H1 (cell line): ENCODE data around the gene CD63. TPM values are rescaled to one million over a fixed set of nuclear protein-coding genes. Genes with fewer than 3 reads are reported as not detected.

ENCODE experiments used
- CTCF ChIA-PET: fragments of 300-600 bp; sonication (Branson Sonifier 250); formaldehyde crosslinking; loops from one replicate; lab custom pipeline; 2021; ENCODE audit not compliant: partially characterized antibody; lab: Charles Lee
- POLR2A ChIA-PET: fragments of 300-600 bp; sonication (Branson Sonifier 250); formaldehyde crosslinking; loops from one replicate; lab custom pipeline; 2021; ENCODE audit warnings: inconsistent platforms; ENCODE audit not compliant: partially characterized antibody; lab: Charles Lee
- DNase-seq, 2 experiments: peaks; one replicate each; pipeline versions ENCODE4 v3.0.0 to v3.0.0-alpha.2; 2010 to 2022; ENCODE audit warnings: low spot score in 2 of 2, low read depth in 1 of 2, mixed read lengths in 1 of 2
- FAIRE-seq: peaks from 2 replicates; lab custom pipeline; 2011; peaks lifted over from hg19 to GRCh38; lab: Jason Lieb, UNC
- H2AFZ ChIP-seq: 2 replicates; pipeline ENCODE4 v1.8.1; 2012; ENCODE audit warnings: low read length, inconsistent platforms
- H2AK5ac ChIP-seq: 2 replicates; pipeline ENCODE4 v1.6.1; 2013; ENCODE audit warnings: low read depth, low read length
- H2BK120ac ChIP-seq: replicated peaks from 2 replicates; pipeline ENCODE3; 2013; ENCODE audit warnings: low read depth, low read length, inconsistent platforms
- H2BK12ac ChIP-seq: 2 replicates; pipeline ENCODE4 v1.6.1; 2013; ENCODE audit warnings: low read depth, low read length
- H2BK15ac ChIP-seq: 2 replicates; pipeline ENCODE4 v1.6.1; 2013; ENCODE audit warnings: low read length
- H2BK20ac ChIP-seq: 2 replicates; pipeline ENCODE4 v1.6.1; 2013; ENCODE audit warnings: low read length
- H2BK5ac ChIP-seq: 2 replicates; pipeline ENCODE4 v1.6.1; 2013; ENCODE audit warnings: low read depth, low read length
- H3K14ac ChIP-seq: 2 replicates; pipeline ENCODE4 v1.6.1; 2013; ENCODE audit warnings: inconsistent platforms; ENCODE audit not compliant: insufficient read length
- H3K18ac ChIP-seq: 2 replicates; pipeline ENCODE4 v1.6.1; 2013; ENCODE audit warnings: low read length; ENCODE audit errors: extremely low read depth
- H3K23ac ChIP-seq: 2 replicates; pipeline ENCODE4 v1.6.1; 2013; ENCODE audit warnings: inconsistent platforms; ENCODE audit not compliant: insufficient read length
- H3K23me2 ChIP-seq: 2 replicates; pipeline ENCODE4 v1.6.1; 2013; ENCODE audit warnings: low read depth, low read length
- H3K27ac ChIP-seq: 2 replicates; pipeline ENCODE4 v1.6.1; 2011; ENCODE audit warnings: low read depth, low read length, inconsistent platforms
- H3K27me3 ChIP-seq, 4 experiments: replicated peaks in 1 of 4; 1 replicate in 1 of 4; 2 replicates in 3 of 4; pipeline versions ENCODE4 v1.6.1 to v1.8.1; 2011 to 2013; ENCODE audit warnings: low read length in 3 of 4, mild to moderate bottlenecking in 3 of 4, inconsistent platforms in 2 of 4, mixed read lengths in 2 of 4, moderate library complexity in 1 of 4; ENCODE audit not compliant: control insufficient read depth in 3 of 4, insufficient read depth in 3 of 4; ENCODE audit errors: extremely low read depth in 1 of 4
- H3K36me3 ChIP-seq, 4 experiments: 2 replicates each; pipeline versions ENCODE4 v1.6.1 to v1.8.1; 2011 to 2013; ENCODE audit warnings: mild to moderate bottlenecking in 4 of 4, low read length in 3 of 4, moderate library complexity in 2 of 4, control low read depth in 1 of 4, inconsistent platforms in 1 of 4; ENCODE audit not compliant: insufficient read depth in 4 of 4, control insufficient read depth in 2 of 4
- H3K4ac ChIP-seq: replicated peaks from 2 replicates; pipeline ENCODE3; 2013; ENCODE audit warnings: low read length, low read depth, mixed read lengths, inconsistent platforms; ENCODE audit not compliant: insufficient read length
- H3K4me1 ChIP-seq, 4 experiments: replicated peaks in 1 of 4; 1 replicate in 1 of 4; 2 replicates in 3 of 4; pipeline versions ENCODE4 v1.6.1 to v1.8.1; 2011 to 2013; ENCODE audit warnings: low read length in 3 of 4, inconsistent platforms in 2 of 4, mixed read lengths in 1 of 4; ENCODE audit not compliant: insufficient read depth in 4 of 4, control insufficient read depth in 3 of 4
- H3K4me2 ChIP-seq, 2 experiments: 2 replicates each; pipeline versions ENCODE4 v1.6.1 to v1.8.1; 2011 to 2013; ENCODE audit warnings: low read depth in 2 of 2, low read length in 2 of 2, control low read depth in 1 of 2, inconsistent platforms in 1 of 2, mild to moderate bottlenecking in 1 of 2; ENCODE audit not compliant: insufficient read depth in 1 of 2
- H3K4me3 ChIP-seq, 4 experiments: fragments of 200-600, 300-600 bp in 1 of 4; sonication (generic), shearing (Covaris generic), sonication (Bioruptor Twin) in 1 of 4; 2 replicates each; pipeline versions ENCODE4 v1.5.1 to v1.8.1; 2011 to 2016; ENCODE audit warnings: low read length in 4 of 4, low read depth in 3 of 4, control low read depth in 2 of 4, inconsistent platforms in 2 of 4, mild to moderate bottlenecking in 2 of 4, mixed read lengths in 1 of 4, moderate library complexity in 1 of 4; ENCODE audit not compliant: insufficient read depth in 2 of 4; ENCODE audit errors: extremely low read depth in 1 of 4
- H3K56ac ChIP-seq: replicated peaks from 2 replicates; pipeline ENCODE3; 2013; ENCODE audit warnings: low read depth, mild to moderate bottlenecking, mixed read lengths, low read length, inconsistent platforms; ENCODE audit not compliant: insufficient read length
- H3K79me1 ChIP-seq: 2 replicates; pipeline ENCODE4 v1.6.1; 2013; ENCODE audit warnings: low read depth, low read length, control low read depth
- H3K79me2 ChIP-seq, 2 experiments: 2 replicates each; pipeline versions ENCODE4 v1.6.1 to v1.8.1; 2012 to 2013; ENCODE audit warnings: low read length in 2 of 2, mild to moderate bottlenecking in 2 of 2, inconsistent platforms in 1 of 2; ENCODE audit not compliant: insufficient read depth in 2 of 2, control insufficient read depth in 1 of 2
- H3K9ac ChIP-seq, 4 experiments: replicated peaks in 1 of 4; 1 replicate in 1 of 4; 2 replicates in 3 of 4; pipeline versions ENCODE4 v1.6.1 to v1.8.1; 2011 to 2013; ENCODE audit warnings: low read depth in 3 of 4, low read length in 3 of 4, control low read depth in 2 of 4, mild to moderate bottlenecking in 2 of 4, moderate library complexity in 2 of 4, inconsistent platforms in 1 of 4; ENCODE audit errors: extremely low read depth in 1 of 4
- H3K9me3 ChIP-seq, 2 experiments: 2 replicates each; pipeline versions ENCODE4 v1.6.1 to v1.8.1; 2012 to 2013; ENCODE audit warnings: mild to moderate bottlenecking in 2 of 2, moderate library complexity in 2 of 2, control low read depth in 1 of 2, inconsistent platforms in 1 of 2, low read depth in 1 of 2, low read length in 1 of 2, mixed read lengths in 1 of 2; ENCODE audit not compliant: insufficient read depth in 2 of 2
- H4K20me1 ChIP-seq, 2 experiments: replicated peaks in 1 of 2; 2 replicates each; pipeline versions ENCODE3 to v1.8.1; 2011 to 2013; ENCODE audit warnings: inconsistent platforms in 2 of 2, low read length in 2 of 2, mild to moderate bottlenecking in 1 of 2; ENCODE audit not compliant: insufficient read depth in 2 of 2, control insufficient read depth in 1 of 2
- H4K5ac ChIP-seq: 2 replicates; pipeline ENCODE4 v1.6.1; 2013; ENCODE audit warnings: low read length, low read depth, mixed read lengths, inconsistent platforms; ENCODE audit not compliant: insufficient read length
- H4K8ac ChIP-seq: 2 replicates; pipeline ENCODE4 v1.8.0; 2013; ENCODE audit warnings: mild to moderate bottlenecking, moderate library complexity, low read length, inconsistent platforms; ENCODE audit not compliant: insufficient read depth; ENCODE audit errors: extremely low read depth
- H4K91ac ChIP-seq: replicated peaks from 2 replicates; pipeline ENCODE3; 2013; ENCODE audit warnings: low read length, mixed read lengths, inconsistent platforms; ENCODE audit not compliant: insufficient read length
- GTF2F1 ChIP-seq: IDR thresholded peaks from 2 replicates; pipeline ENCODE4 v1.6.1; 2012; ENCODE audit warnings: low read depth, low read length, improper control_type of control experiment, borderline replicate concordance
- MAFK ChIP-seq: IDR thresholded peaks from 2 replicates; pipeline ENCODE4 v1.6.1; 2012; ENCODE audit warnings: low read depth, mild to moderate bottlenecking, improper control_type of control experiment, low read length
- MAX ChIP-seq: IDR thresholded peaks from 2 replicates; pipeline ENCODE4 v1.6.1; 2012; ENCODE audit warnings: inconsistent platforms
- NRF1 ChIP-seq: IDR thresholded peaks from 2 replicates; pipeline ENCODE4 v1.6.1; 2011; ENCODE audit warnings: mild to moderate bottlenecking, low read depth, low read length, improper control_type of control experiment
- POLR2A ChIP-seq, 2 experiments: IDR thresholded peaks; 1 replicate in 1 of 2; 2 replicates in 1 of 2; pipeline ENCODE4 v1.6.1; 2011; ENCODE audit warnings: low read depth in 2 of 2, low read length in 2 of 2, mild to moderate bottlenecking in 2 of 2; ENCODE audit errors: control extremely low read depth in 1 of 2
- RAD21 ChIP-seq, 2 experiments: IDR thresholded peaks in 1 of 2; conservative IDR thresholded peaks in 1 of 2; 2 replicates each; pipeline ENCODE4 v1.6.1; 2011; ENCODE audit warnings: low read depth in 2 of 2, low read length in 2 of 2, improper control_type of control experiment in 1 of 2, inconsistent platforms in 1 of 2, mild to moderate bottlenecking in 1 of 2, moderate library complexity in 1 of 2
- TBP ChIP-seq: IDR thresholded peaks from 2 replicates; pipeline ENCODE4 v1.6.1; 2011; ENCODE audit warnings: low read depth, low read length, improper control_type of control experiment
- YY1 ChIP-seq: IDR thresholded peaks from 2 replicates; pipeline ENCODE4 v1.6.1; 2011; ENCODE audit warnings: low read depth, mild to moderate bottlenecking, low read length
- WGBS, 2 experiments: shearing (Covaris generic) in 1 of 2; methylation state at CpG; one replicate each; pipeline versions ENCODE4 v1.1.6 to v1.1.7; 2013 to 2015; ENCODE audit warnings: low lambda C conversion rate in 2 of 2, mixed read lengths in 2 of 2, inconsistent platforms in 1 of 2, low coverage in 1 of 2, missing lambda C conversion rate in 1 of 2; ENCODE audit not compliant: insufficient replicate concordance in 2 of 2, insufficient coverage in 1 of 2, insufficient read length in 1 of 2; ENCODE audit errors: extremely low coverage in 1 of 2, missing lambda C conversion rate in 1 of 2; 5-methylcytosine and 5-hydroxymethylcytosine counted together
- polyA plus RNA-seq, 7 experiments: library from polyadenylated mRNA; depleted of rRNA in 3 of 7; stranded (reverse) in 5 of 7; unstranded in 2 of 7; fragments of >200 nt in 5 of 7; fragments of 200-250 nt in 2 of 7; gene quantifications; 1 replicate in 5 of 7; 2 replicates in 1 of 7; 4 replicates in 1 of 7; pipeline versions ENCODE4 v1.2.1 to v1.2.3, GENCODE V29; 2011 to 2013; ENCODE audit warnings: missing spikeins in 2 of 7, mixed read lengths in 2 of 7
- total RNA-seq: library from RNA; stranded (reverse); fragmentation: NEBNext Ultra II Directional; extraction: Animal tissue kit (Norgen Biotek cat#: 25700); gene quantifications from 2 replicates; pipeline ENCODE4 v1.2.1, GENCODE V29; 2021
- TF ChIP-seq, protein P1 (sequence below), 3 experiments: IDR thresholded peaks; 1 replicate in 2 of 3; 2 replicates in 1 of 3; pipeline versions ENCODE4 v1.5.1 to v1.6.1; 2011; ENCODE audit warnings: low read length in 3 of 3, mild to moderate bottlenecking in 3 of 3, inconsistent platforms in 2 of 3, low read depth in 1 of 3, moderate library complexity in 1 of 3; ENCODE audit not compliant: insufficient read depth in 1 of 3; ENCODE audit errors: control extremely low read depth in 1 of 3

CD63 gene
- total and polyA plus RNA-seq, 2 of the 8 experiments (the other 6 are each of a cell fraction or from before 2014, with no cell fraction given), result 440 to 526 TPM

- Histone ChIP-seq H4K91ac (no peak overlapping the region), H4K5ac (no peak overlapping the region), H3K4me1 (peaks cover 0 to 11% (median 9%) of the 10 kb centered on the region in 4 experiments; a peak in 6 of 7 replicates), H3K9me3 (no peaks in the 10 kb centered on the region), H3K4ac (no peak overlapping the region), H3K79me2 (peaks cover 0 to 17% of the 10 kb centered on the region in 2 experiments; a peak in 2 of 4 replicates), H3K14ac (no peak overlapping the region), H3K27me3 (no peaks in the 10 kb centered on the region), H2AK5ac (no peak overlapping the region), H3K4me3 (no peak overlapping the region), H3K23me2 (peaks cover 9% of the 10 kb centered on the region), H3K36me3 (peaks cover 6 to 29% (median 16%) of the 10 kb centered on the region in 4 experiments; a peak in 5 of 8 replicates), H3K27ac (no peak overlapping the region), H3K56ac (no peak overlapping the region), H3K4me2 (no peak overlapping the region), H2BK5ac (peak overlapping the region; percentile 27; the same call in 1 of the 2 replicates), H4K20me1 (peaks cover 4 to 6% of the 10 kb centered on the region in 2 experiments), H3K23ac (no peak overlapping the region), H2BK15ac (no peak overlapping the region), H3K18ac (no peak overlapping the region), H4K8ac (no peak overlapping the region), H2AFZ (no peak overlapping the region), H2BK12ac (no peak overlapping the region), H2BK20ac (no peak overlapping the region), H2BK120ac (no peak overlapping the region), H3K79me1 (peaks cover 5% of the 10 kb centered on the region; the same call in 1 of the 2 replicates), H3K9ac (no peak overlapping the region)
- ChIA-PET POLR2A (interaction anchor here (0.6 to 4.4 kb wide), 17 partner anchors 9 to 475 kb away, joined by 3 to 29 read pairs (median 4); partner anchors contain the start of genes BLOC1S1, GDF11, ITGA7 and ORMDL2), CTCF (interaction anchor here (0.9 to 11.1 kb wide), 20 partner anchors 9 to 305 kb away, joined by 3 to 229 read pairs (median 5); partner anchors contain the start of genes BLOC1S1 and ITGA7)
- DNase-seq, result peak in 1 of 2 experiments; percentile 76
- FAIRE-seq, result no peak
- WGBS, 2 experiments, result 72% methylated on average over 11 of the region's 11 CpGs; no CpG with 5 or more reads in 1 of the 2 experiments
- TF ChIP-seq YY1 (no peak), RAD21 (IDR thresholded peaks at IDR 0.05 in 1 of 2, conservative IDR thresholded peaks at IDR 0.05 in 1 of 2; ENCODE audit: low read depth in 2 of 2, low read length in 2 of 2) (peak; percentile 71 to 81), MAX (no peak), POLR2A (IDR thresholded peaks at IDR 0.05; ENCODE audit: control extremely low read depth in 1 of 2, low read depth in 2 of 2, low read length in 2 of 2) (0 out of 3 replicates have a peak, but pooled peaks of 1 of the 2 experiments have one; percentile 7), NRF1 (no peak), TBP (no peak), GTF2F1 (no peak), MAFK (no peak)
- TF ChIP-seq, protein P1, sequence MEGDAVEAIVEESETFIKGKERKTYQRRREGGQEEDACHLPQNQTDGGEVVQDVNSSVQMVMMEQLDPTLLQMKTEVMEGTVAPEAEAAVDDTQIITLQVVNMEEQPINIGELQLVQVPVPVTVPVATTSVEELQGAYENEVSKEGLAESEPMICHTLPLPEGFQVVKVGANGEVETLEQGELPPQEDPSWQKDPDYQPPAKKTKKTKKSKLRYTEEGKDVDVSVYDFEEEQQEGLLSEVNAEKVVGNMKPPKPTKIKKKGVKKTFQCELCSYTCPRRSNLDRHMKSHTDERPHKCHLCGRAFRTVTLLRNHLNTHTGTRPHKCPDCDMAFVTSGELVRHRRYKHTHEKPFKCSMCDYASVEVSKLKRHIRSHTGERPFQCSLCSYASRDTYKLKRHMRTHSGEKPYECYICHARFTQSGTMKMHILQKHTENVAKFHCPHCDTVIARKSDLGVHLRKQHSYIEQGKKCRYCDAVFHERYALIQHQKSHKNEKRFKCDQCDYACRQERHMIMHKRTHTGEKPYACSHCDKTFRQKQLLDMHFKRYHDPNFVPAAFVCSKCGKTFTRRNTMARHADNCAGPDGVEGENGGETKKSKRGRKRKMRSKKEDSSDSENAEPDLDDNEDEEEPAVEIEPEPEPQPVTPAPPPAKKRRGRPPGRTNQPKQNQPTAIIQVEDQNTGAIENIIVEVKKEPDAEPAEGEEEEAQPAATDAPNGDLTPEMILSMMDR (IDR thresholded peaks at IDR 0.05; ENCODE audit: control extremely low read depth in 1 of 3, insufficient read depth in 1 of 3, low read depth in 1 of 3, low read length in 3 of 3), result peak; percentile 73 to 86 (median 77)
These were observed 4.4 kb downstream of the CD63 start for GRCh38 chr12:55724226-55724939.
